ENCODE measurements around the gene NT5DC1.

GRCh38 chr6:116251568-116252384 lies 151.1 kb downstream of the NT5DC1 start:
- no peak for TF ChIP-seq CTCF (IDR thresholded peaks at IDR 0.05; ENCODE audit: insufficient read depth, low read depth, low read length)
- no peak for TF ChIP-seq EZH2 (IDR thresholded peaks at IDR 0.05; ENCODE audit: insufficient read depth, low read length)

All from astrocyte (in vitro differentiated cells and primary cell).